PC-3 (cell line): ENCODE measurements around the gene CCR6.

Experiments used
- CTCF ChIP-seq: fragments of 300-600 bp; sonication (generic); conservative IDR thresholded peaks from 2 replicates; pipeline ENCODE4 v1.5.1; 2017; ENCODE audit warnings: antibody characterized with exemption, low read depth, mild to moderate bottlenecking, low read length
- EZH2 ChIP-seq: fragments of 300-600 bp; sonication (generic); IDR thresholded peaks from one replicate; pipeline ENCODE4 v1.6.1; 2017; ENCODE audit warnings: antibody characterized with exemption, mild to moderate bottlenecking, low read length; ENCODE audit not compliant: unreplicated experiment
- EZH2phosphoT487 ChIP-seq: fragments of 300-600 bp; sonication (generic); IDR thresholded peaks from 2 replicates; pipeline ENCODE4 v1.6.1; 2018; ENCODE audit warnings: mild to moderate bottlenecking, antibody characterized with exemption, low read length, borderline replicate concordance

DNA sequence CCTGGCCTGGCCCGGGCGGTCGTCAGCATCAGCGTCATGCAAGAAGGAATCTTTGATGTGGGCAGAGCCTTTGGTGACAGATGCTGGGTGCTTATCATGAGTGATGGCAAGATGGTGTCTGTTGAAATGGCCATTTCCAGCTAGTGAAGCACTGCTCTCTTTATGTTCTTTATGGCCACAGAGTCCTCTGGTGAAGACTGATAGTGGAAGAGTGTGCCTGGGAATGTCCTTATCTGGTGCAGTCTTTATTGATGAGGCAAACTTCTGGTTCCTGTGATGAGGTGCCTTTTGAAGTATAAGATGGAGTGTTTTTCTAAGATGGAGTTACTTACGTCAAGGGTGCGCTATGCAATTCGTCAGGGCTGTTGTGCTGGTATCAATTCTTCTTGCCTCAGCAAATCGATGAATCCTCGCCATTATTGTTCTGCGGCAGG lies 22.6 kb upstream of the CCR6 start:
- TF ChIP-seq CTCF (no peak), EZH2 (no peak), EZH2phosphoT487 (no peak)
